Stimulated activated CD4-positive, alpha-beta T cell treated with anti-CD3 and anti-CD28 coated beads, Interleukin-12 subunit alpha, Interleukin-12 subunit beta, amount 100 ng/mL, for 48 hours (primary cell): ENCODE measurements around the gene KCTD21.
"Not testable (repeated sequence)": the region's sequence is repeated elsewhere in the genome, so short reads cannot be mapped to it uniquely, and the experiment has no call there.

ENCODE experiments used
- DNase-seq, 3 donors: peaks; one replicate each; pipeline ENCODE4 v3.0.0-alpha.2; 2020; ENCODE audit warnings: low read depth in 2 of 3, low spot score in 1 of 3

KCTD21 gene

DNA sequence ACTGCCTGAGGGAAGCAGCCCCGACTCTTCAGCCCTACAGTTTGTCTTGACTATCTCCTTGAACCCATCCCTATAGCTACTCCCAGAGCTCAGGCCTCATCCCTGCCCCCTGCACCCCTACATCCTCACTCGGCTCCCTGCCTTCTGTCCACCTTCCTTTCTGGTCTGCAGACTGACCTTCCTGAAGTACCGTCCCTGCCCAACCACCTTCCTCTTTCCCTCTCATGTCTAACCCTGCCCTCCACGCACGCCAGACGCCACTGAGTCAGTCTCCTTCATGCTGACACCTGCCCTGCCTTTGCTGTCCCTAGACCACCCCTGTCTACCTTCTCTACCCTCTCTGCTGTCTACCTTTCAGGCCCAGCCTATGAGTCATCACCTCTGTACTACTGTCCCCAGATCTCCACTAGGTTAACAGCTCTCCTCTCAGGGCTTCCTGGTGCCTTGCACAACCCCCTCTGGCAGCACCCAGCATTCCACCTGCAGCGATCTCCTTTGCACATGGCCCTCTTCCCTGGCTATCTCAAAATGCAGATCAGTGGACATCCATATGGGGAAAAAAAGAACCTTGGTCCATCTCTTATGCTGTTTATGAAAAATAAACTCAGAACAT, 8.9 kb downstream of the KCTD21 start:
- no peak for DNase-seq

- no peak for DNase-seq
These were observed 11.2 kb downstream of the KCTD21 start for GRCh38 chr11:78177216-78177615.

DNA sequence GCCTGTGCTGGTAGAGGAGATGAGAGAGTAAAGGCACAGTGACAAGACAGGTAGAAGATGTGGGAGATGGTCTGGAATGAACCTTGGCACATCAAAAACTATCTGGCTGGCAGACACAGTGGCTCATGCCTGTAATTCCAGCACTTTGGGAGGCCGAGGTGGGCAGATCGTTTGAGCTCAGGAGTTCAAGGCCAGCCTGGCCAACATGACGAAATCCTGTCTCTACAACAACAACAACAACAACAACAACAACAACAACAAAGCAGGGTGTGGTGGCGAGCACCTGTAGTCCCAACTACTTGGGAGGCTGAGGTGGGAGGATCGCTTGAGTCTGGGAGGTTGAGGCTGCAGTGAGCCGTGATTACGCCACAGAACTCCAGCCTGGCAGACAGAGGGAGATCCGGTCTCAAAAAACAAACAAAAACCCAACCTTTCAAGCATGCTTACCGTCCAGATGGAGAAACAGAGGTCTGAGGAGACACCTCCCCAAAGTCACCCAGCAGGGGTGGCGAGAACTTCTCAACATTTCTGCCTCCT, 11.8 kb downstream of the KCTD21 start:
- no peak for DNase-seq

GRCh38 chr11:78175862-78176261, 12.6 kb downstream of the KCTD21 start:
- not testable (repeated sequence) for DNase-seq

DNA sequence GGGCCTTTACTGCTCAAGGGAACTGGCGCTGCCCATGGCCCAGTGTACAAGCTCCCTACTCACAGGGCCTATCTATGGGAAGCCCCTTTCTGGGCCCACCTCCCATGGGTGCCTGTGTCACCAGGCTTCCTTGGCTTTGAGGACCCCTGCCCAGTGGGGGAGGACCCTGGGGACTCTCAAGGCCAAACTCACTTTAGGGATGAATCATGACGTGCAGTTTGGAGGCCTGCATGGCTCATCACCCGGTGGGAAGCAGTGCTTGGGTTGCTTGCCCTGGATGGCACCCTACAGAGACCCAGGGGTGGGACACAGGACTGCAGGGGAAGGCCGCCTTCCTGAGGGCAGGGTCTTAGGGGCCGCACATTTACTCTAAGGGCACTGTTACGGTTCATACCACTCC, 16.5 kb downstream of the KCTD21 start:
- no peak for DNase-seq

GRCh38 chr11:78170874-78171549, 17.4 kb downstream of the KCTD21 start:
- no peak for DNase-seq

- no peak for DNase-seq
These were observed 18.0 kb downstream of the KCTD21 start for GRCh38 chr11:78170413-78170812.

- DNase-seq, result no peak
These were observed 19.6 kb downstream of the KCTD21 start for GRCh38 chr11:78168539-78169477.

- DNase-seq, result no peak
These were observed 21.5 kb downstream of the KCTD21 start for GRCh38 chr11:78166855-78167469.

- no peak for DNase-seq
These were observed 24.0 kb downstream of the KCTD21 start for GRCh38 chr11:78164471-78164870.

GRCh38 chr11:78163828-78164227, 24.6 kb downstream of the KCTD21 start:
- no peak for DNase-seq

DNA sequence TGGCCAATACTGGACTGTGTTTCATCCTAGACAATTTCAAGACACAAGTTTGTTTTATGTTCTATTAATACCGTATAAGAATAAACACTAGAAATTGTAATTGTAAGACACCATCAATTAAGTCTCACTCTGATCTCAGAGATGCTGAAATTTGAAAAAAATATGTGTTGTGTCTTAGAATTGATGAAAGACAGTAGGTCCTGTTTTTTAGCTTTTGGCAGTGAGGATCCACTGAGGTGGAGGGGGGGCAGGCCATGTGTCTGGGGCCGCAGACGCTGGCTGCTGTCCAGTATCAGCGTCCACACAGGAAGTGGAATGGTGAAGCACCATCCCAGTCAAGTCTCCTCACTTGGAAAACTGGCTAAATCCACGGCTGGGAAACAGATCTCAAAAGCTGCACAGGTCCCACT, 26.5 kb downstream of the KCTD21 start:
- DNase-seq, result no peak

- no peak for DNase-seq
These were observed 27.1 kb downstream of the KCTD21 start for GRCh38 chr11:78161346-78161745.

DNA sequence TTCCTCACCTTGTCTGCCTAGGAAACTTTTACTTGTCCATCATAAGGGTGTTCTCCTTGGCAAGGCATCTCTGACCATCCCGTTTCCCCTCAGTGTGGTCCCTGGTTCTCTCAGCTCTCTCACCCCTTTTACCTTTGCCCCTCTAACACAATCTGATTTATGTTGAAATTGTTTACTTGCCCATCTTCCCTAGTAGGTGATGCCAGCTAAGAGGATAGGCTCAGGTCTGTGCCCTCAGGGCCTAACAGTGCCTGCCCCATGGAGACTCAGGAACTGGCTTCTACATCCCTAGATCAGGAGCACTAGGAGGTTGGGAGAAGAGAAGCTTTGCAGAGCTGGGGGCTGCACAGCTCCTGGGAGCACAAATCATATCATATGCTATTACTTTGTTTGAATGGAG, 27.9 kb downstream of the KCTD21 start:
- no peak for DNase-seq

GRCh38 chr11:78158987-78159652, 29.3 kb downstream of the KCTD21 start:
- no peak for DNase-seq

DNA sequence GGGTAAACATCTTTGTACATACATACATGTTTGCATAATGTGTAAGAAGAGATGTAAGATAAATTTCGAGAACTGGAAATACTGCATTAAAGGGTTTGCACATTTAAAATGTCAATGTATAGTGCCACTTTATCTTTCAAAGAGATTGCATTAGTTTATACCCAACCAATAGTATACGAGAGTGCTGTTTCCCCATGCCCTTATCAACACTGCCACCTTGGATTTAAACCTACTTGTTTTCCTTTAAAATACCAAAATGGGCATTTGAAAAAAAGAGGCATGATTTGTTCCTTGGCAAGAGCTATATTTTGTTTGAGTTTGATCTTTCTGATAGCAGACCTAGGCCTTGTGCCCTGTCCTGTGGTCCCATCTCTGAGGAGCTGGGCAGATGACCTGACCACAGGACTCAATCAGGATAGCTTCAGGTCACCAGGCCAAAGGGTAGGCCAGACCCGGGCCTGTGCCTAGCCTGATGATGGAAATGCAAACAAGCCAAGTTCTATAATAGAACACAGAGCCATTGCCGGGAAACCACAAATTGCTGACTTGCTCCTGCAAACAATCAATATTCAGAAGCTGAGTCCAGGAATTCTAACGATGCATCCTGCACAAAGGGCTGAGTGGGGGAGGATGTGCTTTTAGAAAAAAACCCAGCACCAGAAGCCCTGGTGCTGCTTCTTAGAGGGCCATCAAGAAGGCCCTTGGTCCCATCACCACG, 32.1 kb downstream of the KCTD21 start:
- no peak for DNase-seq

GRCh38 chr11:78151804-78152203, 36.6 kb downstream of the KCTD21 start:
- DNase-seq, result no peak

- DNase-seq, result no peak
These were observed 37.7 kb downstream of the KCTD21 start for GRCh38 chr11:78150754-78151153.

DNA sequence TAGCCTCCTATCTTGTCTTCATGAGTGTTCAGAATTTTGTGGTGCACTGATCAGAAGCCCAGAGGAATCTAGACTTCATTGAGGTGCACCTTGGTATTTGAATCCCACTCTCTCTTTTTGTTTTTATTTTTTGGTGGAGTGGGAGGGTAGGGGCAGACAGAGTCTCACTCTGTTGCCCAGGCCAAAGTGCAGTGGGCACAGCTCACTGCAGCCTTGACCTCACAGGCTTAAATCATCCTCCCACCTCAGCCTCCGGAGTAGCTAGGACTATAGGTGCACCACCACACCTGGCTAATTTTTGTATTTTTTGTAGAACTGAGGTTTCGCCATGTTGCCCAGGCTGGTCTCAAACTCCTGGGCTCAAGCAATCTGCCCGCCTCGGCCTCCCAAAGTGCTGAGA, 38.1 kb downstream of the KCTD21 start:
- no peak for DNase-seq

- DNase-seq, result no peak
These were observed 38.8 kb downstream of the KCTD21 start for GRCh38 chr11:78149646-78150045.
